Epithelial cell of esophagus (primary cell): ENCODE results near the gene TTLL3.
"Not testable (repeated sequence)": the region's sequence is repeated elsewhere in the genome, so short reads cannot be mapped to it uniquely, and the experiment has no call there.

Source experiments
- DNase-seq: peaks from one replicate; pipeline ENCODE4 v3.0.0; 2010; ENCODE audit warnings: low read depth
- H3K4me3 ChIP-seq: 2 replicates; pipeline ENCODE4 v1.5.1; 2011; ENCODE audit warnings: mild to moderate bottlenecking, low read length, control low read depth
- TF ChIP-seq, protein P1 (sequence below): IDR thresholded peaks from 2 replicates; pipeline ENCODE4 v1.5.1; 2011; ENCODE audit warnings: low read depth, mild to moderate bottlenecking, low read length, control low read depth, inconsistent platforms; ENCODE audit not compliant: insufficient read depth; ENCODE audit errors: missing control alignments

Gene TTLL3

DNA sequence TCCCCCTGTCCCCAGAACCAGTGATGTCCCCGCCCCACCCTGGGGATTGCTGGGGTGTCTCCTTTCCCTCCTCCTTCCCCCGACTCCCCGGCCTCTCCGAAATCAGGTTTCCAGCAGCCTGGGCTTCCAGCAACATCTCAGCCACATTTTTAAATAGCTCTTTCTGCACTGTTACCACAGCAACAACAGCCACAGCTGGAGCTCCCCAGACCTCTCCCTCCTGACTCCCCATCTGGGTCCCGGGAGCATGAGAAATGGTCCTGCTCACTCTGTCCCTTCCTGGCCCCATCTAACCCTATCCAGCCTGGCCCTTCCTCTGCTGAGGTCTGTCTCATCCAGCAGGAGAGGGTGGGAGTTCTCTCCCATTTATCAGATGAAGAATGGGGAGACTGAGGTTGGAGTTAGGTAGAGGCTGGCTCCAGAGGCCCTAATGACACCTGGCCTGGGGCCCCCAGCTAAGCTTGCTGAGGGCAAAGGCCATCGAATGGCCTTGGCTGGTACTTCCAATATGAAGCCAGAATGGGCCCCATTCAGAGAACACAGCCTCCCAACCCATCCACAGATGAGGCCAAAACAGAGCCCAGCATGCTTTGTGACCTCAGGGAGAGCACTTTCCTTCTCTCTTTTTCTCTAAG lies 41.8 kb upstream of the TTLL3 start:
- TF ChIP-seq, protein P1, sequence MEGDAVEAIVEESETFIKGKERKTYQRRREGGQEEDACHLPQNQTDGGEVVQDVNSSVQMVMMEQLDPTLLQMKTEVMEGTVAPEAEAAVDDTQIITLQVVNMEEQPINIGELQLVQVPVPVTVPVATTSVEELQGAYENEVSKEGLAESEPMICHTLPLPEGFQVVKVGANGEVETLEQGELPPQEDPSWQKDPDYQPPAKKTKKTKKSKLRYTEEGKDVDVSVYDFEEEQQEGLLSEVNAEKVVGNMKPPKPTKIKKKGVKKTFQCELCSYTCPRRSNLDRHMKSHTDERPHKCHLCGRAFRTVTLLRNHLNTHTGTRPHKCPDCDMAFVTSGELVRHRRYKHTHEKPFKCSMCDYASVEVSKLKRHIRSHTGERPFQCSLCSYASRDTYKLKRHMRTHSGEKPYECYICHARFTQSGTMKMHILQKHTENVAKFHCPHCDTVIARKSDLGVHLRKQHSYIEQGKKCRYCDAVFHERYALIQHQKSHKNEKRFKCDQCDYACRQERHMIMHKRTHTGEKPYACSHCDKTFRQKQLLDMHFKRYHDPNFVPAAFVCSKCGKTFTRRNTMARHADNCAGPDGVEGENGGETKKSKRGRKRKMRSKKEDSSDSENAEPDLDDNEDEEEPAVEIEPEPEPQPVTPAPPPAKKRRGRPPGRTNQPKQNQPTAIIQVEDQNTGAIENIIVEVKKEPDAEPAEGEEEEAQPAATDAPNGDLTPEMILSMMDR: no peak
- no peak overlapping the region for H3K4me3 ChIP-seq
- DNase-seq: no peak

DNA sequence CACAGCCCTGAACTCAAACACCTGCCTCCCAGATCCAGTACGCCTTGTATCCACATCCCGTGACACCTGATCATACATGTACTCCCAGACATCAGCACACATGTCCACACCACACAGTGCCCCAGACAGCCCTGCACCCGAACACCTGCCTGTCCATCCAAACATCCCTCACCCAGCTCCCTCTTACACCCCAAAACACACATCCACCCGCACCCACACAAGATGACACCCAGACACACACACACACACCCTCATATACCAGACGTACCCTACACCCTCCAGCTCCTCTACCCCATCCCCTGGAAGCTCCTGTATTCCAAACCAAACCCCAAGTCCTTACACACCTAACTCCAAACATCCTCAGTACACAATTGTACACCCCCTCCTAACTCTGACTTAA lies 41.0 kb upstream of the TTLL3 start:
- TF ChIP-seq, protein P1: no peak
- H3K4me3 ChIP-seq: peak overlapping the region; percentile 49
- no peak for DNase-seq

DNA sequence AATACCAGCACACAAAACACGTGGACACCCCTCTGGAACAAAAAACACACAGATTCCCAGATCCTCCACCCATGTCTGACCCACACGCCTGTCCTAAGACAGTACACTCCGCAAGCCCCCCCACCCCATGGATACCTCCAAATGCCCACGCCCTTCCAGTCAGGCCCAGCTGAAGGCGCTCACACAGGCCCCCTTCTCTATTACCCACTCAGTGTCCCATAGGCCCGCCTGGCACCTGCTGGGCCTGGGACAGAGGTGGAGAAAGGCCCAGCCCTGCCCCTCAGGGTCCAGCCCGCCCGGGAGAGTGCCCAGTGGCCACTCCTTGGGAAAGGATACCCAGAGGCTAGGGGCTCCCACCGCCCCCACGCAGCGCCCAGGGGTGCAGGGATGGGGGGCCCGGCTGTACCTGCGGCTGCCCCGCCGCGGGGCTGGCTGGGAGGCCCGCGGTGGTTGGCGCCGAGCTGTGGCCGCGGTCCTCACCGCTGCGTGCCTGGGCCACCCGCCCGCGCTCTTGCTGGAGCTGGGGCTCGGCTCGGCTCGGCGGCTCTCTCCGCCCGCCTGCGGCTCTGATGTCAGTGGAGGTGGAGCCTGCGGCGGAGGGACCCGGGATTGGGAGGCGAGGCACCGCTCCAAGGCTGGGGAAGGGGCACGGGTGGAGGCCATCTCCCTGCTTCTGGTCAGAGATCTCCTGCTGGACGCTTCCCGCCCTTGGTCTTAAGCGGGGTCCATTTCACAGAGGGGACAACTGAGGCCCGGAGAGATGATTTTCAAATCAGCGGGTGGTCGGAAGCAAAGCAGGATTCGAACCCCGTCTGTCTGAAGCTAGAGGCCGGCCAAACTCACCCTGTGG lies 40.4 kb upstream of the TTLL3 start, which contains the start of gene CAMK1:
CAMK1 (minus strand) TSS at position 522 of the 850 bp plus-strand sequence. CDS start 2,198 bp downstream, outside the sequence.
- DNase-seq: peak; percentile 69
- TF ChIP-seq, protein P1: no peak
- H3K4me3 ChIP-seq: peak within 1 kb of the TSS; percentile 49

DNA sequence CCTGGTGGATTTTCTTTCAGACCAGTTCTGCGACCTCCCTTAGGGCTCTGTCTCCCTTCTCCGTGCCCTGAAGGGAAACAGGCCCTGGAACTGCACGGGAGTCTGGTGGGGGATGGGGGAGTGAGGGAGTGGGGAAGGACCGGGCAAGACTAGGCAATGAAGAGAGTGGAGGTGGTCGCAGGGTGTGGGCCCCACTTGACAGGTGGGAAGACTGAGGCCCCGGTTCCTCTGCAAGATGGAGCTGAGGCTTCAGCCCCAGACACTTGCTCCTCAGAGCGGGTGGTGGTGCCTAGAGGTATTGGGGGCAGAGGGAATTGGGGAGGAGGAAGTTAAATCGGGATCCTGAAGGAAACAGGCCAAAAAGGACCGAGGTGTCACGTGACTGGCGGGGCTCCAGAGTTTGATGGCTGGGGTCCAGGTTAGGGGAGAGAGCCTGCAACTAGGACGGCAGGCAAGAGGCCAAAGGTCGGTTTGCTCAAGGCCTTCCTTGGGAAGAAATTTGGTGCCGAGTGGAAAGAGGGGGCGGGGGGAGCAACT lies 39.7 kb upstream of the TTLL3 start:
- DNase-seq: no peak
- TF ChIP-seq, protein P1: no peak
- H3K4me3 ChIP-seq: peak overlapping the region; percentile 49

DNA sequence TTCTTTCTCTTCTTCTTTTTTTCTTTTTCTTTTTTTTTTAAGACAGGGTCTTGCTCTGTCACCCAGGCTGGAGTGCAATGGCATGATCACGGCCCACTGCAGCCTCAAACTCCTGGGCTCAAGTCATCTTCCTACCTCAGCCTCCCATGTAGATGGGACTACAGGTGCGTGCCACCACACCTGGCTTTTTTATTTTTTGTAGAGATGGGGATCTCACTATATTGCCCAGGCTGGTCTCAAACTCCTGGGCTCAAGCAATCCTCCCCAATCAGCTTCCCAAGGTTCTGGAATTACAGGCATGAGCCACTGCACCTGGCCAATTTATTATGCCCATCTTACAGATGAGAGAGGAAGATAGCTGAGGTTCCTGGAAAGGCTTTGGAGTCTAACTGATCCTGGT lies 39.1 kb upstream of the TTLL3 start:
- not testable (repeated sequence) for H3K4me3 ChIP-seq, DNase-seq

DNA sequence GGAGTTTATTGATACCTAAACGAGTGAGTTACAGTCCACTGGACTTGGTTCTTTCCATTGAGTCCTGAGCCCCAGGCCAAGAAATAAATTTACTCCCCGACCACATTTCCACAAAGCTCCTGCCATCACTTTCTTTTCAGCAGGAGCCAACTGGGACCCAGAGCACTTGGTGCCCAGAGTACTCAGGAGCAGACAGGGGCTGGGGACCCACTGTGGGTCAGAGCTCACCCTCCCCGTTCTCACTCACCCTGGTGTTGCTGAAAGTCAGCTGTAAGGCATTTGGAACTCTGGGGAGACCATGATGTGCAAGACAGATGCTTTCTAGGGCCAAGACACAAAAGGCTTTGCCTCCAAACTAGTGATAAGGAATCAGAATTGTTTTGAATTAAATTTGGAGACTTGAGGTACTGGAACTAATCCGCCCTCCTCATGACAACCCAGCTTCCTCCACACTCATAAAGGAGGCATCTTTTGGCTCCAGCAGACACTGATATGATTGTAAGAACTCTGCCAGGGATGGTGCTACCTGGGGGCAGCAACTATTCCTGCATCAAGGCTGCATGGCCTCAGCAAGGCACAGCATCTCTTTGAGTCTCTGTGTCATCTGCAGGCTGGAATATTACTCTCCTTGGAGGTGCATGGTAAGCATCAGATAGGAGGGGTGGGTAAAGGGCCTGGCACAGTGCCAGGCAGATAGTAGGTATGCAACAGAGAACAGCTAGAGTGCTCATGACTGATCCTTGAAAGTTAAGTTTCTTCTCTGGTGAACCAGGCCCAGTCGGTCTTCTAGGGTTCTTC lies 33.0 kb upstream of the TTLL3 start:
- H3K4me3 ChIP-seq: no peak overlapping the region
- no peak for DNase-seq
- TF ChIP-seq, protein P1: no peak

DNA sequence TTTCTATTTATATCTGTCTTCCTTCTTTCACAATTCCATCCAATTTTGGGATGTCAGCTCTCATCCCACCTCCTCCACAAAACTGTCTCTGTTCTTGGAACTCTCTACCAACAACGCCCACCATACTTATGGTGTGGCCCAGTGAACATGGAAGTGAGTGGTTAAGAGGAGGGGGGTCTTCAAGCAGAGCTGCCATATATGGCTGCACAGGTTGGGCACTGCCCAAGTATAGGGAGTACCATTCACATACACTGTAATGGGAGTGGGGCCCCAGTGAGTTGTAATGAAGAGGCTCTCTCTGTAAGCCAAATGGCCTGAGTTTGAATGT lies 32.4 kb upstream of the TTLL3 start:
- TF ChIP-seq, protein P1: no peak
- H3K4me3 ChIP-seq: no peak overlapping the region
- no peak for DNase-seq
